K562 (cell line): ENCODE results near the gene POLL. TPM values are rescaled to one million over a fixed set of nuclear protein-coding genes. Genes with fewer than 3 reads are reported as not detected.

ENCODE experiments used
- ATAC-seq: fragments of 200-7000 bp; cut with Tn5 transposase; 3 replicates; pipeline ENCODE4 v1.9.1; 2020; ENCODE audit warnings: moderate library complexity
- BruUV-seq: library from RNA; stranded (reverse); fragments of 400-500 nt; replicated peaks from 2 replicates; lab custom pipeline; 2021; lab: Mats Ljungman, UMichigan
- CTCF ChIA-PET: fragments of 300-600 bp; formaldehyde crosslinking; extraction: SDS; loops from one replicate; lab custom pipeline; 2021; ENCODE audit warnings: low intra/inter-chr PET ratio; lab: Yijun Ruan, JAX
- POLR2A ChIA-PET: fragments of 300-600, 350-650 bp; sonication (Branson Sonifier 250); formaldehyde crosslinking; extraction: SDS; loops from one replicate; lab custom pipeline; 2021; ENCODE audit warnings: antibody characterized with exemption, inconsistent platforms; lab: Yijun Ruan, JAX
- DNase-seq, 4 experiments: peaks; one replicate each; pipeline versions ENCODE4 v3.0.0 to v3.0.0-alpha.2; 2011 to 2018; ENCODE audit warnings: low spot score in 3 of 4, mixed read lengths in 3 of 4; ENCODE audit errors: extremely low read depth in 1 of 4
- FAIRE-seq: peaks from 2 replicates; lab custom pipeline; 2011; peaks lifted over from hg19 to GRCh38; lab: Jason Lieb, UNC
- H2AFZ ChIP-seq: 2 replicates; pipeline ENCODE4 v1.6.0; 2011; ENCODE audit warnings: low read depth, low read length, control low read depth, inconsistent platforms
- H3K27ac ChIP-seq: fragments of 200-600 bp; 3 replicates; pipeline ENCODE4 v1.8.0; 2011; ENCODE audit warnings: low read depth, mild to moderate bottlenecking, control low read depth, inconsistent platforms, low read length, moderate library complexity, mixed read lengths; ENCODE audit errors: extremely low read depth
- H3K27me3 ChIP-seq, 2 experiments: fragments of 300-600 bp in 1 of 2; 2 replicates in 1 of 2; 3 replicates in 1 of 2; pipeline versions ENCODE4 v1.6.0 to v1.8.0; 2011; ENCODE audit warnings: inconsistent platforms in 2 of 2, low read length in 2 of 2, mild to moderate bottlenecking in 1 of 2, mixed read lengths in 1 of 2, moderate library complexity in 1 of 2; ENCODE audit not compliant: control insufficient read depth in 2 of 2, insufficient read depth in 2 of 2
- H3K36me3 ChIP-seq: fragments of 300-600 bp; 3 replicates; pipeline ENCODE4 v1.8.0; 2011; ENCODE audit warnings: mild to moderate bottlenecking, low read length, inconsistent platforms; ENCODE audit not compliant: control insufficient read depth, insufficient read depth
- H3K4me1 ChIP-seq, 2 experiments: fragments of 200-600 bp in 1 of 2; replicated peaks in 1 of 2; 2 replicates in 1 of 2; 3 replicates in 1 of 2; pipeline versions ENCODE4 v1.5.1 to v1.8.0; 2011; ENCODE audit warnings: inconsistent platforms in 2 of 2, low read length in 2 of 2, mild to moderate bottlenecking in 1 of 2, mixed read lengths in 1 of 2, moderate library complexity in 1 of 2; ENCODE audit not compliant: control insufficient read depth in 2 of 2, insufficient read depth in 2 of 2
- H3K4me2 ChIP-seq: 2 replicates; pipeline ENCODE4 v1.6.1; 2011; ENCODE audit warnings: low read length, control low read depth, inconsistent platforms, mixed read lengths; ENCODE audit not compliant: insufficient read depth
- H3K4me3 ChIP-seq: fragments of 200-600 bp; sonication (generic), shearing (Covaris generic); 2 replicates; pipeline ENCODE4 v1.5.1; 2016; ENCODE audit warnings: control low read depth, inconsistent platforms
- H3K79me2 ChIP-seq: fragments of 200-600 bp; 3 replicates; pipeline ENCODE4 v1.8.0; 2011; ENCODE audit warnings: low read length, inconsistent platforms; ENCODE audit not compliant: control insufficient read depth, insufficient read depth
- H3K9ac ChIP-seq, 2 experiments: 2 replicates each; pipeline versions ENCODE4 v1.6.0 to v1.6.1; 2011; ENCODE audit warnings: low read depth in 2 of 2, low read length in 2 of 2, control low read depth in 1 of 2, inconsistent platforms in 1 of 2, mild to moderate bottlenecking in 1 of 2, mixed read lengths in 1 of 2; ENCODE audit not compliant: insufficient read depth in 1 of 2
- H3K9me1 ChIP-seq: one replicate; pipeline ENCODE4 v1.6.0; 2011; ENCODE audit warnings: inconsistent platforms, mild to moderate bottlenecking, low read length, moderate library complexity; ENCODE audit not compliant: control insufficient read depth, insufficient read depth
- H3K9me3 ChIP-seq: replicated peaks from 2 replicates; pipeline ENCODE4 v1.5.1; 2011; ENCODE audit warnings: low read depth, low read length, inconsistent platforms; ENCODE audit not compliant: control insufficient read depth, insufficient read depth
- H4K20me1 ChIP-seq: replicated peaks from 2 replicates; pipeline ENCODE4 v1.6.1; 2011; ENCODE audit warnings: low read length, inconsistent platforms, mixed read lengths; ENCODE audit not compliant: control insufficient read depth, insufficient read depth
- CAMTA2 ChIP-seq: fragments of 250-450 bp; sonication (Bioruptor Pico); conservative IDR thresholded peaks from 2 replicates; pipeline ENCODE4 v1.5.1; 2022
- EWSR1 ChIP-seq: fragments of 450-650 bp; IDR thresholded peaks from 2 replicates; pipeline ENCODE4 v1.6.1; 2018; ENCODE audit warnings: borderline replicate concordance, mild to moderate bottlenecking, low read depth, moderate library complexity; ENCODE audit not compliant: partially characterized antibody
- HLTF ChIP-seq: fragments of 450-650 bp; IDR thresholded peaks from 2 replicates; pipeline ENCODE4 v1.6.1; 2016
- HNRNPUL1 ChIP-seq: fragments of 200-400 bp; formaldehyde crosslinking; IDR thresholded peaks from 2 replicates; pipeline ENCODE4 v1.6.1; 2017; ENCODE audit warnings: low read length
- KDM1A ChIP-seq, 2 experiments: fragments of 450-650 bp; IDR thresholded peaks; 2 replicates each; pipeline ENCODE4 v1.6.1; 2016; ENCODE audit warnings: mild to moderate bottlenecking in 2 of 2
- KLF16 ChIP-seq: IDR thresholded peaks from 2 replicates; pipeline ENCODE4 v1.6.1; 2016; ENCODE audit warnings: antibody characterized with exemption
- NFIC ChIP-seq: fragments of 450-650 bp; IDR thresholded peaks from 2 replicates; pipeline ENCODE4 v1.6.1; 2017; ENCODE audit warnings: mild to moderate bottlenecking, inconsistent platforms
- NR2F6 ChIP-seq: fragments of 450-650 bp; formaldehyde crosslinking; IDR thresholded peaks from 2 replicates; pipeline ENCODE4 v1.4.0; 2020; ENCODE audit warnings: mild to moderate bottlenecking
- PCBP1 ChIP-seq: fragments of 200-400 bp; formaldehyde crosslinking; IDR thresholded peaks from 2 replicates; pipeline ENCODE4 v1.6.1; 2018; ENCODE audit warnings: mild to moderate bottlenecking, low read depth, low read length; ENCODE audit not compliant: poor library complexity, severe bottlenecking
- PCBP2 ChIP-seq: fragments of 200-400 bp; formaldehyde crosslinking; IDR thresholded peaks from 2 replicates; pipeline ENCODE4 v1.6.1; 2018; ENCODE audit warnings: low read length, low read depth, mild to moderate bottlenecking, moderate library complexity; ENCODE audit not compliant: poor library complexity, severe bottlenecking
- PHB2 ChIP-seq: fragments of 450-650 bp; IDR thresholded peaks from 2 replicates; pipeline ENCODE4 v1.6.1; 2017; ENCODE audit warnings: low read depth
- RBM25 ChIP-seq: fragments of 200-400 bp; formaldehyde crosslinking; IDR thresholded peaks from 2 replicates; pipeline ENCODE4 v1.6.1; 2018; ENCODE audit warnings: low read length, low read depth, moderate library complexity; ENCODE audit not compliant: severe bottlenecking
- SAP30 ChIP-seq: fragments of 200-600 bp; sonication (generic); IDR thresholded peaks from 2 replicates; pipeline ENCODE4 v1.6.1; 2012; ENCODE audit warnings: borderline replicate concordance, low read depth, mild to moderate bottlenecking, moderate library complexity, low read length, control low read depth, inconsistent platforms; ENCODE audit not compliant: insufficient read depth, poor library complexity, severe bottlenecking
- TCF15 ChIP-seq: fragments of 250-450 bp; sonication (Bioruptor Pico); IDR thresholded peaks from 2 replicates; pipeline ENCODE4 v1.8.0; 2022; ENCODE audit warnings: moderate library complexity, mild to moderate bottlenecking, inconsistent platforms
- ZFP91 ChIP-seq: sonication (generic); formaldehyde crosslinking; IDR thresholded peaks from 2 replicates; pipeline ENCODE4 v1.8.0; 2022; ENCODE audit warnings: mild to moderate bottlenecking, missing genetic modification reagents
- ZNF184 ChIP-seq: sonication (generic); formaldehyde crosslinking; IDR thresholded peaks from 2 replicates; pipeline ENCODE4 v1.5.0; 2020; ENCODE audit warnings: missing genetic modification reagents
- WGBS: fragments of 100-300 bp; shearing (Covaris generic); methylation state at CpG from one replicate; pipeline ENCODE4 v1.1.6; 2016; ENCODE audit warnings: low coverage, mixed read lengths; ENCODE audit not compliant: insufficient coverage; ENCODE audit errors: missing lambda C conversion rate; 5-methylcytosine and 5-hydroxymethylcytosine counted together
- in situ Hi-C: fragments of 300-500 bp; cut with MboI; formaldehyde crosslinking; loops from 4 replicates; pipeline ENCODE4 v1.15.0; 2018; ENCODE audit warnings: inconsistent platforms, mixed read lengths
- intact Hi-C: fragments of 100-400 bp; cut with micrococcal nuclease; formaldehyde crosslinking; loops from 2 replicates; pipeline ENCODE4 v1.14.2; 2022
- polyA plus RNA-seq, 8 experiments: library from polyadenylated mRNA; depleted of rRNA in 4 of 8; stranded (reverse) in 5 of 8; unstranded in 3 of 8; fragments of >200 nt; fragmentation: Nextera tagmentation in 2 of 8; fragmentation: Illumina TruSeq in 1 of 8; extraction: Ambion mirVana in 2 of 8; extraction: Trizol in 1 of 8; gene quantifications; 2 replicates each; pipeline versions ENCODE4 v1.2.1 to v1.2.3, GENCODE V29; 2011 to 2014; ENCODE audit warnings: inconsistent platforms in 1 of 8, missing spikeins in 1 of 8
- total RNA-seq, 7 experiments: library from RNA; depleted of rRNA in 6 of 7; stranded (reverse); fragments of >200 nt in 6 of 7; fragmentation: Illumina TruSeq in 2 of 7; extraction: Trizol in 2 of 7; gene quantifications; 2 replicates each; pipeline versions ENCODE4 v1.2.1 to v1.2.3, GENCODE V29; 2011 to 2021; ENCODE audit warnings: low replicate concordance in 1 of 7

POLL gene
- total and polyA plus RNA-seq, 9 of the 15 experiments (the other 6 are each of a cell fraction or from before 2014, with no cell fraction given) = 1.2 to 18.7 (median 10.9) TPM

DNA sequence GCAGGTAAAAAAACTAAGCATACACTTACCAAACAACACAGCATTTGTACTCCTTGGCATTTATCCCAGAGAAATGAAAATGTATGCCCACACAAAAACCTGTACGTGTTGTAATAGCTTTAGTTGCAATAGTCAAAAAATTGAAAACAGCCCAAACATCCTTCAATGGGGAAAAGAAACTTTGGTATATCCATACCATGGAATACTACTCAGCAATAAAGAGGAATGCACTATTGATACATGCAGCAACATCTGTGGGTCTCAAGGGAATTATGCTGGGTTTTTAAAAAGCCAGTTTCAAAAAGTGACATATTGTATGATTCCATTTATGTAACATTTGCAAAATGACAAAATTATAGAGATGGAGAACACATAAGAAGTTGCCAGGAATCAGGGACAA is 35.5 kb upstream of the POLL start:
- no peaks in the 10 kb centered on the region for H3K79me2 ChIP-seq
- H3K36me3 ChIP-seq = no peaks in the 10 kb centered on the region
- no peak for DNase-seq
- H3K9ac ChIP-seq = no peak overlapping the region
- no peak overlapping the region for H3K4me3 ChIP-seq
- ChIA-PET POLR2A (no interaction called here), CTCF (no interaction called here)
- H3K27ac ChIP-seq = no peak overlapping the region
- H4K20me1 ChIP-seq = no peaks in the 10 kb centered on the region
- no peak for FAIRE-seq
- intact Hi-C loops (no loop called here), in situ Hi-C loops (no loop called here)
- no peak for ATAC-seq
- BruUV-seq = no TSS peak
- H3K9me3 ChIP-seq = no peaks in the 10 kb centered on the region
- no peak overlapping the region for H3K4me2 ChIP-seq
- peak; percentile 23 for TF ChIP-seq RBM25
- no peak for TF ChIP-seq CAMTA2
- no peak for TF ChIP-seq HLTF
- no peak for TF ChIP-seq NFIC
- TF ChIP-seq PCBP1 = no peak
- no peak overlapping the region for H2AFZ ChIP-seq
- H3K4me1 ChIP-seq = no peaks in the 10 kb centered on the region; a peak in 1 of 5 replicates
- H3K27me3 ChIP-seq = no peaks in the 10 kb centered on the region
- no peaks in the 10 kb centered on the region for H3K9me1 ChIP-seq
- WGBS = 0% methylated on average over 1 of the region's 1 CpG

- Histone ChIP-seq H3K27ac (no peak overlapping the region), H2AFZ (no peak overlapping the region), H3K9me3 (no peaks in the 10 kb centered on the region), H3K27me3 (no peaks in the 10 kb centered on the region), H3K4me2 (no peak overlapping the region), H3K9ac (no peak overlapping the region), H3K36me3 (no peaks in the 10 kb centered on the region), H3K9me1 (no peaks in the 10 kb centered on the region), H3K4me3 (no peak overlapping the region), H3K79me2 (no peaks in the 10 kb centered on the region), H4K20me1 (no peaks in the 10 kb centered on the region), H3K4me1 (no peaks in the 10 kb centered on the region; a peak in 2 of 5 replicates)
- FAIRE-seq (no peak), DNase-seq (no peak), ATAC-seq (no peak)
- no TSS peak for BruUV-seq
- intact Hi-C loops = no loop called here
- WGBS = 83% methylated on average over 5 of the region's 6 CpGs
- ChIA-PET POLR2A (no interaction called here), CTCF (no interaction called here)
- in situ Hi-C loops = no loop called here
- TF ChIP-seq SAP30 = no peak
- TF ChIP-seq PCBP2 = no peak
- TF ChIP-seq ZNF184 (CRISPR knock-in tag) = no peak
- no peak for TF ChIP-seq TCF15 (CRISPR knock-in tag)
- no peak for TF ChIP-seq NR2F6
- TF ChIP-seq EWSR1 = no peak
- no peak for TF ChIP-seq KDM1A (IDR thresholded peaks at IDR 0.05)
- TF ChIP-seq HNRNPUL1 = no peak
- TF ChIP-seq PHB2 = no peak
- TF ChIP-seq ZFP91 = no peak
- no peak for TF ChIP-seq KLF16
These were observed 31.9 kb upstream of the POLL start for GRCh38 chr10:101619983-101620382.
